ENCODE results near the gene PPIP5K1.

Gene PPIP5K1

DNA sequence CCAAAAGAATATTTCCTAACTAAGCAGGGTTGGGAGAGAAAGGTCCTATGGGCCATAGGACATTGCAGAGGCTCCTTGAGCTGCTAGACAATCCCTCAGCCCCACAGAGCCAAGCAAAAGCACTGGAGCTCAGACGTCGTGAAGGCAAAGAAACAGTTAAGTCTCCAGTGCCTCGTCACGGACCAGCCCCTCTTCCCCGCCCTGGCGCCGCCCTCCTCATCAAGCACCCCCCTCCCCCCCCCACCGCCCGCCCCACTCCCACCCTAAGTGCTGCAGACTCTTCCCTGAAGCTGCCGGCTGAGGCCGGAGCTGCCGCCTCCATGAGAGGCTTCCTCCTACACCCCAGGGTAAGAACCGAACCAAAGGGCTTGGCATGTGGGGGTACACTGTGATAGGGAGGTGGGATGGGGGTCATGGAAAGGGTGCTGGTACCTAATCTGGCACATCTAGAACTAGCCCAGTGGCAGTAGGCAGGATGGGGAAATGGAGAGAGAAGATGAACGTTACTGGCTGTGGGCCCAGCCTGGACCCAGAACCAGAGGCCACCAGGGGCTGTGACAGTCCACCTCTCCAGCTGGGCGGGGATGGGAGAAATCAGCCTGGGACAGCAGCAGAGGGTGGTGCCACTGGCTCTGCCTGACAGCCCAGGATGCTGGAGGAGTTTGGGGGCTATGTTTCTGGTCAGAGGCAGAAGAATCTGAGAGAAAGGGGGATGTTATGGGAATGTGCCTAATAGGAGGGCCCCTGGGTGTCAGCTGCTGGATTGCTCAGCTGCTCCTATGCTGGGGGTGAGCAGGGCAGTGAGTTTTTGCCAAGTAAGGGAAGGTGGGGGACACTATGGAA, 72.4 kb downstream of the PPIP5K1 start, which contains the start of gene MAP1A:
Gene MAP1A (plus strand): TSS at position 255 of the 843 bp plus-strand sequence. CDS start 3,866 bp downstream, outside the sequence.
- no peak for DNase-seq (ENCODE audit: low read depth in 2 of 2)

DNA sequence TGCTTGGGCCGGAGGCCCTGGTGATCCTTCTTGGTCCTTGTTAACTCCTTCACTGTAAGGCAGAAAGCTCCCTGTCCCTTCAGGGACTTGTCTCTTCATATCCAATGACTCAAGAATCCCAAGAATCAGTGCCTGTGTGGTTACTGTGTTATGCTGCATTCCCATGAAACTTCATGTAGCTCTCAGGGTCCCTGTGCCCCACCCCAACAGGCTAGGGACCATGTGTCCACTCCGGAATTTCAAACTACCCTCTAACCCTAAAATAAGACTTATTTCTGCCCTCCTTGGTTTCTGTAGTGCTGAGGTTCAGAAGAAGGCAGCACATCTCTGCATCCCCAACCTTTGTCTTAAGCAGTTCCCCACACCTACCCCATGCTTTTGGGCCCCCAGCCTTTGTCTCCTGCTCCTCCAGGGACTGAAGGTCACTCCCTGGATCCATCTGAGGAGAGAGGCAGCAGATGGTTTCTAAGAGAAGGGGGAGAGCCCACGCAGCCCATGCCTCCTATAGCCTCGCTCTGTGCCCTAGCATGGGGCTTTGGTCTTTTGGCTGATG, 73.1 kb downstream of the PPIP5K1 start:
- DNase-seq (ENCODE audit: low read depth in 2 of 2): no peak

DNA sequence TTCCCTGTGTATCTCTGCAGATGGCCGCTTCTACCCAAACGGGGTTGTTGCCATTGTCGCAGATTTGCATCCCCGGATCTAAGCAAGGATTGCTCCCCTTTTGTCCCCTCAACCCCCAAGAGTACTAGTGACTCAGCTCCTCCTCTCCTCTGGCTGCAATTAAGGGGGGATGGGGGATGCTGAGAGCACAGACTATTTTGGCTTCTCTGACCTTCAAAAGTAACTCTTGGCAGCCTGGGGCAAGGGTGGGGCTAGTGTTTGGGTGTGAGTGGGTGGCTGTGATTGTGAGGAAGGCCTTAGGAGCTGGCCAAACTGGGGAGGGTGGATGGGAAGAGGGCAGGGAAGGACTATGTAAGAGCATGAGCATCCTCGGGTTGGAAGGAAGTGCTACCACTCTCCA, 73.8 kb downstream of the PPIP5K1 start:
- DNase-seq (ENCODE audit: low read depth in 2 of 2): no peak

DNA sequence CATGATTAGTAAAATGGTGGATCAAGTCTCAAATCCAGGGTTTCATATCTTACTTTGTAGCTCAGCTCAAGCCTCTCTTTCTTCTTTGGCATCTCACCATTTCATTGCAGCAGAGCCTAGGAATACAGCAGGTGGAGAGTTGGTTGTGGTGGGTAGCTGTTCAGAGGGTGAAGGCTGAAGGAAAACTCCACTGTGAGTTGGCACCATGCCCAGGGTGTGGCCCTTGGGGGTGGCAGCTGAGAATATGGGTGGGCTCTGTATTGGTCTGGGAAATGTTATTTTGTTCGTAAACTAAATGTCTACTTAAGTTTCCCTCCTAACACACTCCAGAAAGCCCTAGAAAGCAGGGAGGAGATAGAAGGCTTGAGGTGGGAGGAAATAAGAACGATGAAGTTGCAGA, 74.3 kb downstream of the PPIP5K1 start:
- no peak for DNase-seq (ENCODE audit: low read depth in 2 of 2)

- DNase-seq (ENCODE audit: low read depth in 2 of 2): no peak
Measured at GRCh38 chr15:43514241-43515057, 75.6 kb downstream of the PPIP5K1 start.

DNA sequence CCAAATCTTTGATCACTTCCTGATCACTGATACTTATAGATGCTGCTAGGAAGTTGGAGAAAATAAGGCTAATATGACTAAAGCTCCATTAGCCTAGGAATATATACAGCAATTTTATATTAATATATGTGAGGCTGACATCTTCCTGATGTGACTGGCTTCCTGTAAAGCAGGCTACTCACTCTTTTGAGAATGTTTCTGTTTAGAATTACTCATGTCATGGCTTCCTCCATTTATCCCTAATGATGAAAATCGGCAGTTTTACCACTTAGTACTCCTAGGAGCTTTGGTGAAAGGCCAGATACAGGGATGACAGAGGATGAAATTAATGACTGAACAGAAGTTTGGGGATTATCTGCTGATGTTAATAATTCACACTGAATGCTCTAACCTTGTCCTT, 76.5 kb downstream of the PPIP5K1 start:
- DNase-seq (ENCODE audit: low read depth in 2 of 2): no peak

GRCh38 chr15:43511012-43511885, 78.8 kb downstream of the PPIP5K1 start:
- no peak for DNase-seq (ENCODE audit: low read depth in 2 of 2)

DNA sequence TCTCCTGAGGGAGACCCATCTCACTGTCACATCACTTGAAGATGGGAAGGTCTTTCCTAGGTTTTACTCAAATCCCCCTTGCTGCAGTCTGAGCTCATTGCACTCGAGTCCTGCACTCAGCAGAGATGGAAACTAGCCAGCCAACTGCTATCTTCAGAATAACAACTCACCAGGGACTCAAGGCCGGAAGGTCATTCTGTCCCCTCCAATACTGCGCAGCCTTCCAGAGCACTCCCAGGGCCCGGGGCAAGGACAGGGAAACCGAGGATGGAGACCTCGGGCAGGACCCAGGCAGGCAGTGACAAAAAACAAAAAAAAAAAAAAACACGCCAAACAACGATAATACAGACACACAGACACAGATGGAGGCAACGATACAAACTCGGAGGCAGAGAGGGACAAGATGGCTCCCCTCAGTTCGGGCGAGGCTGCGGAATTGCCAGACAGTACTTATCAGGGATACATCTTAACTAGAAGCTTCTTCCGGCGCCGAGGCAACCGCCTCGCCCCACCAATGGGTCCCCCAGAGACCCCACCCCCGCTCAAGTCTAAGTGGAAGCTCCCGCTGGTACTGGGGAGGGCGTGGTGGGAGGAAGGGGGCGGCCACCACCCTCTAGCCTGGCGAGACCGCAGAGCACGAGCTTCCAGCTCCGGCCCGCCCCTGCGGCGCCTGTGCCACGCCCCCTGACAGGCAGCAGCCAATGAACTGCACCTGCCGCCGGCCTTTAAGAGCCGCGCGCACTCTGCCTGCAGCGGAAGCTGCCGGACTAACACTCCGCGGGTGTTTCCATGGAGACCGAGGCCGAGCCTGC, 79.6 kb downstream of the PPIP5K1 start:
- peak; percentile 90 to 91 for DNase-seq (ENCODE audit: low read depth in 2 of 2)

DNA sequence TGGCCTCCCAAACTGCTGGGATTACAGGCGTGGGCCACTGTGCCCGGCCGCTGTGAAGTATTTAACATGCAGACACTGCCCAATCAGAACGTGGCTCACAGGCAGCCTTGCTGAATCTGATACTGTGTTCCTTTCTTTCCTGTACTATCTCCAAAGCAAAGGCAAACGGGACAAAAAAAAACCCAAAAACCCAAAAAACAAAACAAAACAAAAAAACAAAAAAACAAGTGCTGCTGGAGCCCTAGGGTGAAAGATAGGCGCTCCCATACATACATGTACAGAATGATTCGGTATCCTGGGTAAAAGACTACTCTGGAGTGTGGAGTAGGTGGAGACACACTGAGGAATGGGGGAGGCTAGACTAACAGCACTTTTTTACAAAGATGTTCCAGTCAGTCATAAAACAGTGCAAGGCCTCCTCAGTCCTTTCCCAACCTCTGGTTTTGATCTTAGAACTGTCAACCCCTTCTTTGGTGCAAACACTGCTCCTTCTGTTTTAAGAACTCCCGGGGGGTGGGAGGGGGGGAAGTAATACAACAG, 80.3 kb downstream of the PPIP5K1 start:
- no peak for DNase-seq (ENCODE audit: low read depth in 2 of 2)

DNA sequence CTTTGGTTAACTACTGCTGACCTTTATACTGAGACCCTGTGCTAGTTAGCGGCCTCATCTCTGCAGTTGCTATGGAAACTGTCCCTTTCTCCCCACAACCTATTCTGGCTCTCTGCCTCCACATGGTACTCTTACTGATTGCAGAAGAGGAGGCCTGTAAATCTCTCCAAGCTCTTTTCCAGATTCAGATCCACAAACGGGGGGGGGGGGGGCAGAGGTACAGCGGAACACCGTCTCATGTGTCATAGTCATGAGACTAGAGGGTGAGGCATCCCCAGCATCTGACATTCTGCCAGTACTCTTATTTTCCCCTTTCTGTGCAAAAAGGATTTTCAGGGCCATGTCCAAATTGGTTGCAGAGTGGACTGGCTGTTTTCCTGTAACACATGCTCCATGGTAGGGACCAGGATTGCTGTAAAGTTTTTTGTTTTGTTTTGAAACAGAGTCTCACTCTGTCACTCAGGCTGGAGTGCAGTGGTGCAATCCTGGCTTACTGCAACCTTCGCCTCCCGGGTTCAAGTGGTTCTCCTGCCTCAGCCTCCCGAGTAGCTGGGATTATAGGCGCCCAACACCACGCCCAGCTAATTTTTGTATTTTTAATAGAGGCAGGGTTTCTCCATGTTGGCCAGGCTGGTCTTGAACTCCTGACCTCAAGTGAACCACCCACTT, 80.9 kb downstream of the PPIP5K1 start:
- no peak for DNase-seq (ENCODE audit: low read depth in 2 of 2)

- DNase-seq (ENCODE audit: low read depth in 2 of 2): no peak
Measured at GRCh38 chr15:43508421-43508820, 81.6 kb downstream of the PPIP5K1 start.

DNA sequence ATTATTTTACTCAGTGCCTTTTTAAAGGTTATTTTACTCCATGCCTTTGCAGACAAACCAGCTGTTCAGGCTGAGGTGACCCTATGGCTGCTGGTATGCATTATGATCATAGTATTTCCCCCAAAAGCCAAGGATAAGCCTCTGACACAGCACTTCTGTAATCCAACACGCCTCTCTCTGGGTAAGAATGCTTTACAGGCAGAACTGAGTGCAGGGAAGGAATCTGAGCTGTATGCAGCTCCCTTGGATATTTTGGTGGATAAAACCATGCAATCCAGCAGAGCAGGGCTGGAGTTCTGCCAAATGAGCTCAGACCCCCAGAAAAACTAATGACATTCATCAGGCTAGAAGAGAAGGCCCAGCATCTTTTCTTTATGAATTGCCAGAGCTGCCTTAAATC, 84.3 kb downstream of the PPIP5K1 start:
- DNase-seq (ENCODE audit: low read depth in 2 of 2): no peak

- DNase-seq (ENCODE audit: low read depth in 2 of 2): no peak
Measured at GRCh38 chr15:43499635-43500034, 90.4 kb downstream of the PPIP5K1 start.

DNA sequence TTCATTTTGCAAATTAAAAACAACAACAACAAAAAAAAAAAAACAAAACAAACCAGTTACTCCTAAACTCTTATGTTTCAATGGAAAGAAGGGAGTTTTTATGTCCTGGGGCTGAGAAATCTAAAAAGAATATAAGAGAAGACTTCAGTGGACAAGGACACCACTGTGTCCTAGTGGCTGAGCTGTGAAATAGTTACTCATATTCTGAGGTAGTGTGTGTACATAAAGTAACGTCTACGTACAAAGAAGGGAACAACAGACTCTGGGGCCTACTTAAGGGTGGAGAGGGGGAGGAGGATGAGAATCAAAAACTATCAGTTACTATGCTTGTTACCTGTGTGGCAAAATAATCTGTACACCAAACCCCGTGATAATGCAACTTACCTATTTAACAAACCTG, 91.0 kb downstream of the PPIP5K1 start:
- no peak for DNase-seq (ENCODE audit: low read depth in 2 of 2)

GRCh38 chr15:43493703-43494472, 96.1 kb downstream of the PPIP5K1 start:
- no peak for DNase-seq (ENCODE audit: low read depth in 2 of 2)

DNA sequence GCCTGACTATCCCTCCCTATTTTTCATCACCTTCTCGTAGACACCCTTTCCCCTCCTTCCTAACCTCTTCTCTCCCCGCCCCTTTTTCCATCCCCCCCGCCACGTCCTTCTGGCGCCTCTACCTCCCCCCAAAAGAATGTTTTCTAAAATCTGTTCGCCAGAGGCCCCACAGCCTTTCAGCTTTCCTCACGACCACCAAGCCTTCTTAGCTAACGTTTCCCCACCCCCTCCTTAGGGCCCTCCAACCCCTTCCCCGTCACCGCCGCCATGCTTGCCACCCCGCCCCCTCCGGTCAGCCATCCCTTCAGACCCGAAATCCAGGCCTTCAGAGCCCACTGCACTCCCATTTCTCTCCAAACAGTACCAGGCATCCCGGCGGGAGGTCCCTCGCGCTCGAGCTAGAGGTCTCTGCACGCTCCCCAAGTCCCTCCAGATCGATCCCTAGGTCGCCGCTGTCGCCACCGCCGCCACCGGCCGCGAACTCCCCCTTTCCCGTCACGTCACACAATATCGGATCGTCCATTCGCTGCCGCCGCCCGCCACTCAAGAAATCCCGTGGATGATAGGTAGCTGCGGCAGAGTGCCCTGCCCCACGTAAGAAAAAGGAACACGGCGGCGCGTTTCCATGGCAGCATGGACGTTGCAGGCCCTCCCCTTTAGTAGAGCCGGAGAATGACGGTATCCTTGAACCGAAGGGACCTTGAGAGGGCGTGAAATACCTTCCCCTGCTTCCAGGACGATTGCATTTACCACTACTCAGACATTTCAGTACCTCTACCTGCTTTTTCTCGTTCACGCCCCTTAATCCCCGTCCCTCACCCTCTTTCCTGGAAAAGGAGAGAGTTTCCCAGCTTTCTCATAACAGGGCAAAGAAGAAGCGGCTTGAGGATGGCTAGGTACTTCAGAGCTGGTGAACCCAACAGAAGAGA, 97.1 kb downstream of the PPIP5K1 start, which contains the start of gene TP53BP1:
Gene TP53BP1 (minus strand): TSS at position 484 of the 929 bp plus-strand sequence. CDS start 113 bp downstream, at position 371.
- DNase-seq (ENCODE audit: low read depth in 2 of 2): peak; percentile 87 to 90

DNA sequence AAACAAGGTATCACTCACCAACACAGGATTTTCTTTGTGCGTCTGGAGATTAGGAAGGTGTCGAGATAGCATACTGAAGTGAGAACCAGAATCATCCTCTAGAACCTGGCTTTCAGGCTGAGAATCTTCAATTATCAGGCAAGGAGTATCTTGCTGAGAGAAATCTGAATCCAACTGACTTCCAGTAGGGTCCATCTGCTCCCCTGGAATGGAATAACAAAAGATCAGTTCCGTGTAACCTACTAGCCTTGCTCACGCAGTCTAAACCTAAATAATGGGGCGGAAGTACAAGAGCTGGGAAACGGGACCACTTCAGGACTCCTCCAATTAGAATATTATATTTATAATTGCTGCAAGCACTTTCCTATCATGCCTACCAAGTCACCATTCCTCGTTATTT, 97.7 kb downstream of the PPIP5K1 start:
- no peak for DNase-seq (ENCODE audit: low read depth in 2 of 2)

GRCh38 chr15:43489191-43489590, 100.8 kb downstream of the PPIP5K1 start:
- DNase-seq (ENCODE audit: low read depth in 2 of 2): no peak
